Panc1 (cell line): Measurements from ENCODE around the gene SLC6A14. TPM values are rescaled to one million over a fixed set of nuclear protein-coding genes. Genes with fewer than 3 reads are reported as not detected.

ENCODE experiments used
- ATAC-seq: fragments of 200-7000 bp; cut with Tn5 transposase; 2 replicates; pipeline ENCODE4 v1.9.1; 2020; ENCODE audit warnings: mild to moderate bottlenecking, moderate library complexity
- BruUV-seq: library from RNA; stranded (reverse); fragments of 400-500 nt; replicated peaks from 2 replicates; lab custom pipeline; 2021; lab: Mats Ljungman, UMichigan
- CTCF ChIA-PET: fragments of 300-600 bp; sonication (Branson Sonifier 250); formaldehyde crosslinking; loops from one replicate; lab custom pipeline; 2022; ENCODE audit warnings: antibody characterized with exemption; lab: Charles Lee
- POLR2A ChIA-PET: fragments of 300-600 bp; sonication (Branson Sonifier 250); formaldehyde crosslinking; loops from one replicate; lab custom pipeline; 2022; ENCODE audit warnings: antibody characterized with exemption; lab: Charles Lee
- DNase-seq: peaks from one replicate; pipeline ENCODE4 v3.0.0-alpha.2; 2010; ENCODE audit warnings: low read depth, low spot score
- H3K27ac ChIP-seq: 2 replicates; pipeline ENCODE4 v1.5.1; 2011; ENCODE audit warnings: mild to moderate bottlenecking, low read length, inconsistent platforms
- H3K27me3 ChIP-seq: fragments of 200-500 bp; sonication (Bioruptor generic); 2 replicates; pipeline ENCODE4 v1.6.0; 2014; ENCODE audit warnings: low read length, inconsistent platforms; ENCODE audit not compliant: control insufficient read depth, insufficient read depth
- H3K36me3 ChIP-seq: fragments of 200-500 bp; sonication (Bioruptor generic); 2 replicates; pipeline ENCODE4 v1.5.1; 2014; ENCODE audit warnings: inconsistent platforms, mild to moderate bottlenecking, low read length, moderate library complexity; ENCODE audit not compliant: control insufficient read depth, insufficient read depth
- H3K4me1 ChIP-seq: 2 replicates; pipeline ENCODE4 v1.5.1; 2011; ENCODE audit warnings: inconsistent platforms, mild to moderate bottlenecking, low read length, moderate library complexity; ENCODE audit not compliant: control insufficient read depth, insufficient read depth
- H3K4me3 ChIP-seq, 2 experiments: 2 replicates each; pipeline ENCODE4 v1.5.1; 2011 to 2012; ENCODE audit warnings: low read depth in 2 of 2, low read length in 2 of 2, mild to moderate bottlenecking in 2 of 2, inconsistent platforms in 1 of 2, moderate library complexity in 1 of 2
- H3K9me3 ChIP-seq: fragments of 200-500 bp; sonication (Bioruptor generic); 2 replicates; pipeline ENCODE4 v1.5.1; 2014; ENCODE audit warnings: low read depth, mild to moderate bottlenecking, inconsistent platforms, low read length, moderate library complexity; ENCODE audit not compliant: control insufficient read depth, insufficient read depth
- POLR2AphosphoS5 ChIP-seq: IDR thresholded peaks from 2 replicates; pipeline ENCODE4 v1.6.1; 2012; ENCODE audit warnings: mild to moderate bottlenecking, low read depth, low read length, moderate library complexity
- SIN3A ChIP-seq: IDR thresholded peaks from 2 replicates; pipeline ENCODE4 v1.6.1; 2012; ENCODE audit warnings: low read depth, mild to moderate bottlenecking, low read length, moderate library complexity, borderline replicate concordance; ENCODE audit not compliant: insufficient read depth
- TCF7L2 ChIP-seq: IDR thresholded peaks from 2 replicates; pipeline ENCODE4 v1.6.1; 2011; ENCODE audit warnings: mild to moderate bottlenecking, low read depth, low read length, inconsistent platforms
- in situ Hi-C: cut with HindIII; loops from 2 replicates; pipeline ENCODE4 v1.10.0; 2016; ENCODE audit warnings: low sequenced_read_pairs, low pct_unique_long_range_greater_than_20kb
- intact Hi-C: fragments of 100-400 bp; cut with micrococcal nuclease; formaldehyde crosslinking; loops from one replicate; pipeline ENCODE4 v1.10.0; 2022; ENCODE audit not compliant: unreplicated experiment
- total RNA-seq: library from RNA; stranded (reverse); gene quantifications from one replicate; pipeline ENCODE4 v1.2.1, GENCODE V29; 2021; ENCODE audit not compliant: unreplicated experiment
- TF ChIP-seq, protein P1 (sequence below): fragments of 450-650 bp; IDR thresholded peaks from 2 replicates; pipeline ENCODE4 v1.5.1; 2017; ENCODE audit warnings: mild to moderate bottlenecking
- TF ChIP-seq, protein P2 (sequence below), 2 experiments: IDR thresholded peaks; 2 replicates each; pipeline ENCODE4 v1.6.1; 2011 to 2012; ENCODE audit warnings: low read depth in 2 of 2, control low read depth in 1 of 2, low read length in 1 of 2, mild to moderate bottlenecking in 1 of 2, moderate library complexity in 1 of 2; ENCODE audit not compliant: insufficient read depth in 1 of 2

The SLC6A14 gene
- total RNA-seq, 1 experiment from 2014 or later = 0.03 TPM

DNA sequence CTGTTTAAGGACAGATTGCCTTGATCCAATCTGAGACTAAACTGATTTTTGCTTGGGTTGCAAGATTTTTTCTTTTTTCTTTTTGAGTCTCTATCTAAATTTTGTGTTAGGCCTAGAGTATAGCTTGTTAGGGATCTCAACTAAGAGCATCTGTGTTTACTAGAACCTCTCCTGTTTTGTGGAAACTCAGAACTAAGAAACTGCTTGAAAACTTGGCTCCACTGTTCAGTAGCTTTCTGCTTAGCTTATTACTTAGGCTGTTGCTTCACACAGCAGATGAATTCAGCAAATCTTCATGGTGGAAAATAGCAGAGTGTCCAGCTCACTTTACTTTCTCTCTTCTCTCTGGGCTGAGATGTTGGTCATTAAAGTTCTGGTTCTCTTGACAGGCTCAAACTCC is 36.7 kb upstream of the SLC6A14 start:
- intact Hi-C loops = no loop called here
- no TSS peak for BruUV-seq
- ATAC-seq = no peak
- H3K27ac ChIP-seq = no peak overlapping the region
- ChIA-PET POLR2A (no interaction called here), CTCF (no interaction called here)
- in situ Hi-C loops = no loop called here
- TF ChIP-seq, protein P1, sequence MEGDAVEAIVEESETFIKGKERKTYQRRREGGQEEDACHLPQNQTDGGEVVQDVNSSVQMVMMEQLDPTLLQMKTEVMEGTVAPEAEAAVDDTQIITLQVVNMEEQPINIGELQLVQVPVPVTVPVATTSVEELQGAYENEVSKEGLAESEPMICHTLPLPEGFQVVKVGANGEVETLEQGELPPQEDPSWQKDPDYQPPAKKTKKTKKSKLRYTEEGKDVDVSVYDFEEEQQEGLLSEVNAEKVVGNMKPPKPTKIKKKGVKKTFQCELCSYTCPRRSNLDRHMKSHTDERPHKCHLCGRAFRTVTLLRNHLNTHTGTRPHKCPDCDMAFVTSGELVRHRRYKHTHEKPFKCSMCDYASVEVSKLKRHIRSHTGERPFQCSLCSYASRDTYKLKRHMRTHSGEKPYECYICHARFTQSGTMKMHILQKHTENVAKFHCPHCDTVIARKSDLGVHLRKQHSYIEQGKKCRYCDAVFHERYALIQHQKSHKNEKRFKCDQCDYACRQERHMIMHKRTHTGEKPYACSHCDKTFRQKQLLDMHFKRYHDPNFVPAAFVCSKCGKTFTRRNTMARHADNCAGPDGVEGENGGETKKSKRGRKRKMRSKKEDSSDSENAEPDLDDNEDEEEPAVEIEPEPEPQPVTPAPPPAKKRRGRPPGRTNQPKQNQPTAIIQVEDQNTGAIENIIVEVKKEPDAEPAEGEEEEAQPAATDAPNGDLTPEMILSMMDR = no peak
- TF ChIP-seq TCF7L2 = no peak
- no peak for TF ChIP-seq SIN3A
- TF ChIP-seq, protein P2, sequence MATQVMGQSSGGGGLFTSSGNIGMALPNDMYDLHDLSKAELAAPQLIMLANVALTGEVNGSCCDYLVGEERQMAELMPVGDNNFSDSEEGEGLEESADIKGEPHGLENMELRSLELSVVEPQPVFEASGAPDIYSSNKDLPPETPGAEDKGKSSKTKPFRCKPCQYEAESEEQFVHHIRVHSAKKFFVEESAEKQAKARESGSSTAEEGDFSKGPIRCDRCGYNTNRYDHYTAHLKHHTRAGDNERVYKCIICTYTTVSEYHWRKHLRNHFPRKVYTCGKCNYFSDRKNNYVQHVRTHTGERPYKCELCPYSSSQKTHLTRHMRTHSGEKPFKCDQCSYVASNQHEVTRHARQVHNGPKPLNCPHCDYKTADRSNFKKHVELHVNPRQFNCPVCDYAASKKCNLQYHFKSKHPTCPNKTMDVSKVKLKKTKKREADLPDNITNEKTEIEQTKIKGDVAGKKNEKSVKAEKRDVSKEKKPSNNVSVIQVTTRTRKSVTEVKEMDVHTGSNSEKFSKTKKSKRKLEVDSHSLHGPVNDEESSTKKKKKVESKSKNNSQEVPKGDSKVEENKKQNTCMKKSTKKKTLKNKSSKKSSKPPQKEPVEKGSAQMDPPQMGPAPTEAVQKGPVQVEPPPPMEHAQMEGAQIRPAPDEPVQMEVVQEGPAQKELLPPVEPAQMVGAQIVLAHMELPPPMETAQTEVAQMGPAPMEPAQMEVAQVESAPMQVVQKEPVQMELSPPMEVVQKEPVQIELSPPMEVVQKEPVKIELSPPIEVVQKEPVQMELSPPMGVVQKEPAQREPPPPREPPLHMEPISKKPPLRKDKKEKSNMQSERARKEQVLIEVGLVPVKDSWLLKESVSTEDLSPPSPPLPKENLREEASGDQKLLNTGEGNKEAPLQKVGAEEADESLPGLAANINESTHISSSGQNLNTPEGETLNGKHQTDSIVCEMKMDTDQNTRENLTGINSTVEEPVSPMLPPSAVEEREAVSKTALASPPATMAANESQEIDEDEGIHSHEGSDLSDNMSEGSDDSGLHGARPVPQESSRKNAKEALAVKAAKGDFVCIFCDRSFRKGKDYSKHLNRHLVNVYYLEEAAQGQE (IDR thresholded peaks at IDR 0.05; ENCODE audit: insufficient read depth in 1 of 2, low read depth in 2 of 2, low read length in 1 of 2) = no peak
- no peak for TF ChIP-seq POLR2AphosphoS5
- H3K4me1 ChIP-seq = no peaks in the 10 kb centered on the region
- DNase-seq = no peak
- no peaks in the 10 kb centered on the region for H3K27me3 ChIP-seq
- no peak overlapping the region for H3K4me3 ChIP-seq
- H3K36me3 ChIP-seq = no peaks in the 10 kb centered on the region
- no peaks in the 10 kb centered on the region for H3K9me3 ChIP-seq

- TF ChIP-seq, protein P2 (IDR thresholded peaks at IDR 0.05; ENCODE audit: insufficient read depth in 1 of 2, low read depth in 2 of 2, low read length in 1 of 2) = no peak
- TF ChIP-seq, protein P1 = no peak
- no peak for TF ChIP-seq POLR2AphosphoS5
- no peak for TF ChIP-seq TCF7L2
- TF ChIP-seq SIN3A = no peak
- BruUV-seq = no TSS peak
- Histone ChIP-seq H3K4me1 (no peaks in the 10 kb centered on the region), H3K27me3 (no peaks in the 10 kb centered on the region), H3K4me3 (no peak overlapping the region), H3K36me3 (no peaks in the 10 kb centered on the region), H3K27ac (no peak overlapping the region), H3K9me3 (no peaks in the 10 kb centered on the region)
- ATAC-seq (no peak), DNase-seq (no peak)
- intact Hi-C loops = no loop called here
- in situ Hi-C loops = no loop called here
- CTCF ChIA-PET = no interaction called here
- POLR2A ChIA-PET = no interaction called here
These were observed 27.2 kb upstream of the SLC6A14 start for GRCh38 chrX:116409219-116409618.
